Karpas-422 (cell line): Measurements from ENCODE around the gene MAMDC2. TPM values are rescaled to one million over a fixed set of nuclear protein-coding genes. Genes with fewer than 3 reads are reported as not detected.

Experiments used
- DNase-seq: peaks from one replicate; pipeline ENCODE4 v3.0.0-alpha.2; 2015
- H2AFZ ChIP-seq: fragments of 200-600 bp; sonication (generic); 2 replicates; pipeline ENCODE4 v1.6.1; 2014; ENCODE audit warnings: antibody characterized with exemption, low read length, mixed read lengths
- H3K27ac ChIP-seq: fragments of 200-600 bp; sonication (generic); 2 replicates; pipeline ENCODE4 v1.5.1; 2014; ENCODE audit warnings: mild to moderate bottlenecking, low read length, moderate library complexity
- H3K27me3 ChIP-seq: fragments of 200-600 bp; sonication (generic); 2 replicates; pipeline ENCODE4 v1.6.1; 2014; ENCODE audit warnings: low read length, mixed read lengths
- H3K36me3 ChIP-seq: fragments of 200-600 bp; sonication (generic); 2 replicates; pipeline ENCODE4 v1.6.1; 2014; ENCODE audit warnings: low read length, mixed read lengths; ENCODE audit not compliant: insufficient read depth
- H3K4me1 ChIP-seq: fragments of 200-600 bp; sonication (generic); 2 replicates; pipeline ENCODE4 v1.6.1; 2014; ENCODE audit warnings: mild to moderate bottlenecking, low read length, mixed read lengths
- H3K4me2 ChIP-seq: fragments of 200-600 bp; sonication (generic); 2 replicates; pipeline ENCODE4 v1.6.1; 2014; ENCODE audit warnings: low read length, low read depth, mild to moderate bottlenecking; ENCODE audit not compliant: poor library complexity, severe bottlenecking
- H3K4me3 ChIP-seq: fragments of 200-600 bp; sonication (generic); 2 replicates; pipeline ENCODE4 v1.5.1; 2014; ENCODE audit warnings: mild to moderate bottlenecking, antibody characterized with exemption, low read length, mixed read lengths
- H3K79me2 ChIP-seq: fragments of 200-600 bp; sonication (generic); 2 replicates; pipeline ENCODE4 v1.6.1; 2014; ENCODE audit warnings: mild to moderate bottlenecking, low read length, mixed read lengths
- H3K9ac ChIP-seq: fragments of 200-600 bp; sonication (generic); 2 replicates; pipeline ENCODE4 v1.6.0; 2014; ENCODE audit warnings: low read length
- H3K9me2 ChIP-seq: fragments of 200-600 bp; sonication (generic), shearing (Covaris generic); replicated peaks from 2 replicates; pipeline ENCODE4 v1.6.0; 2014; ENCODE audit warnings: mild to moderate bottlenecking, low read length, moderate library complexity; ENCODE audit not compliant: insufficient read depth
- H3K9me3 ChIP-seq: fragments of 300-700, 200-600 bp; sonication (generic); 2 replicates; pipeline ENCODE4 v1.6.1; 2014; ENCODE audit warnings: low read length, mixed read lengths
- H4K20me1 ChIP-seq: fragments of 200-600 bp; sonication (generic); 2 replicates; pipeline ENCODE4 v1.6.1; 2014; ENCODE audit warnings: mild to moderate bottlenecking, antibody characterized with exemption, low read length, low read depth; ENCODE audit not compliant: insufficient read depth
- total RNA-seq: library from RNA; depleted of rRNA; stranded (reverse); fragments of >200 nt; shearing (Covaris generic); gene quantifications from 2 replicates; pipeline ENCODE4 v1.2.3, GENCODE V29; 2014; ENCODE audit warnings: low replicate concordance; rRNA removed

The MAMDC2 gene
- not detected in 2 replicates for total RNA-seq

GRCh38 chr9:70043689-70044489 lies at the start of gene MAMDC2:
Gene MAMDC2 (plus strand): TSS chr9:70043848. CDS start chr9:70044198, 350 bp downstream.
- Histone ChIP-seq H3K9me2 (no peaks in the 10 kb centered on the region), H3K9ac (no peak within 1 kb of the TSS), H3K9me3 (no peaks in the 10 kb centered on the region), H3K4me2 (no peak within 1 kb of the TSS), H3K27me3 (no peaks in the 10 kb centered on the region), H3K79me2 (no peaks in the 10 kb centered on the region), H3K4me3 (no peak within 1 kb of the TSS), H4K20me1 (no peaks in the 10 kb centered on the region), H2AFZ (no peak within 1 kb of the TSS), H3K4me1 (no peaks in the 10 kb centered on the region), H3K36me3 (no peaks in the 10 kb centered on the region), H3K27ac (no peak within 1 kb of the TSS)
- no peak for DNase-seq

GRCh38 chr9:69995846-69996245 lies 47.8 kb upstream of the MAMDC2 start:
- Histone ChIP-seq H3K27me3 (no peaks in the 10 kb centered on the region), H3K27ac (no peak overlapping the region), H3K79me2 (no peaks in the 10 kb centered on the region), H3K9me2 (no peaks in the 10 kb centered on the region), H4K20me1 (no peaks in the 10 kb centered on the region), H3K4me2 (no peak overlapping the region), H3K36me3 (no peaks in the 10 kb centered on the region), H3K4me1 (no peaks in the 10 kb centered on the region), H3K9me3 (no peaks in the 10 kb centered on the region), H3K9ac (no peak overlapping the region), H2AFZ (no peak overlapping the region), H3K4me3 (no peak overlapping the region)
- no peak for DNase-seq

- Histone ChIP-seq H3K4me1 (no peaks in the 10 kb centered on the region), H3K79me2 (no peaks in the 10 kb centered on the region), H3K4me3 (no peak overlapping the region), H3K9ac (no peak overlapping the region), H3K9me2 (no peaks in the 10 kb centered on the region), H4K20me1 (no peaks in the 10 kb centered on the region), H3K27me3 (no peaks in the 10 kb centered on the region), H3K4me2 (no peak overlapping the region), H2AFZ (no peak overlapping the region), H3K27ac (no peak overlapping the region), H3K36me3 (no peaks in the 10 kb centered on the region), H3K9me3 (no peaks in the 10 kb centered on the region)
- no peak for DNase-seq
Observed at GRCh38 chr9:69996967-69997366, 46.7 kb upstream of the MAMDC2 start.

GRCh38 chr9:69997524-69997923 lies 46.1 kb upstream of the MAMDC2 start:
- no peaks in the 10 kb centered on the region for H3K4me1 ChIP-seq
- H3K79me2 ChIP-seq, result no peaks in the 10 kb centered on the region
- no peaks in the 10 kb centered on the region for H3K9me3 ChIP-seq
- H3K36me3 ChIP-seq, result no peaks in the 10 kb centered on the region
- H3K9me2 ChIP-seq, result no peaks in the 10 kb centered on the region
- H3K9ac ChIP-seq, result no peak overlapping the region
- H3K27me3 ChIP-seq, result no peaks in the 10 kb centered on the region
- H2AFZ ChIP-seq, result no peak overlapping the region
- no peak overlapping the region for H3K4me2 ChIP-seq
- DNase-seq, result no peak
- H3K27ac ChIP-seq, result no peak overlapping the region
- H3K4me3 ChIP-seq, result no peak overlapping the region
- H4K20me1 ChIP-seq, result no peaks in the 10 kb centered on the region

GRCh38 chr9:69999315-69999714 lies 44.3 kb upstream of the MAMDC2 start:
- no peak for DNase-seq
- no peaks in the 10 kb centered on the region for H3K27me3 ChIP-seq
- no peaks in the 10 kb centered on the region for H3K4me1 ChIP-seq
- no peaks in the 10 kb centered on the region for H3K9me3 ChIP-seq
- no peak overlapping the region for H3K4me2 ChIP-seq
- H3K4me3 ChIP-seq, result no peak overlapping the region
- no peak overlapping the region for H2AFZ ChIP-seq
- H3K9me2 ChIP-seq, result no peaks in the 10 kb centered on the region
- no peaks in the 10 kb centered on the region for H3K36me3 ChIP-seq
- no peak overlapping the region for H3K9ac ChIP-seq
- H3K27ac ChIP-seq, result no peak overlapping the region
- H4K20me1 ChIP-seq, result no peaks in the 10 kb centered on the region
- no peaks in the 10 kb centered on the region for H3K79me2 ChIP-seq

GRCh38 chr9:70000469-70000868 lies 43.2 kb upstream of the MAMDC2 start:
- Histone ChIP-seq H2AFZ (no peak overlapping the region), H3K4me3 (no peak overlapping the region), H3K9me3 (no peaks in the 10 kb centered on the region), H3K27me3 (no peaks in the 10 kb centered on the region), H3K27ac (no peak overlapping the region), H3K9me2 (no peaks in the 10 kb centered on the region), H3K79me2 (no peaks in the 10 kb centered on the region), H4K20me1 (no peaks in the 10 kb centered on the region), H3K36me3 (no peaks in the 10 kb centered on the region), H3K4me1 (no peaks in the 10 kb centered on the region), H3K4me2 (no peak overlapping the region), H3K9ac (no peak overlapping the region)
- no peak for DNase-seq

GRCh38 chr9:70003901-70004714 lies 39.5 kb upstream of the MAMDC2 start:
- DNase-seq, result no peak
- no peak overlapping the region for H3K4me3 ChIP-seq
- H3K27ac ChIP-seq, result no peak overlapping the region
- no peaks in the 10 kb centered on the region for H3K36me3 ChIP-seq
- H3K9me3 ChIP-seq, result no peaks in the 10 kb centered on the region
- no peaks in the 10 kb centered on the region for H3K27me3 ChIP-seq
- H3K9ac ChIP-seq, result no peak overlapping the region
- no peaks in the 10 kb centered on the region for H4K20me1 ChIP-seq
- no peak overlapping the region for H2AFZ ChIP-seq
- H3K9me2 ChIP-seq, result no peaks in the 10 kb centered on the region
- H3K79me2 ChIP-seq, result no peaks in the 10 kb centered on the region
- H3K4me2 ChIP-seq, result no peak overlapping the region
- H3K4me1 ChIP-seq, result no peaks in the 10 kb centered on the region

- H3K9me2 ChIP-seq, result no peaks in the 10 kb centered on the region
- no peaks in the 10 kb centered on the region for H4K20me1 ChIP-seq
- H3K9ac ChIP-seq, result no peak overlapping the region
- no peak overlapping the region for H3K4me2 ChIP-seq
- no peak overlapping the region for H3K4me3 ChIP-seq
- H3K79me2 ChIP-seq, result no peaks in the 10 kb centered on the region
- H3K27me3 ChIP-seq, result no peaks in the 10 kb centered on the region
- no peak overlapping the region for H2AFZ ChIP-seq
- H3K9me3 ChIP-seq, result no peaks in the 10 kb centered on the region
- no peak for DNase-seq
- no peaks in the 10 kb centered on the region for H3K36me3 ChIP-seq
- H3K27ac ChIP-seq, result no peak overlapping the region
- H3K4me1 ChIP-seq, result no peaks in the 10 kb centered on the region
Observed at GRCh38 chr9:70006306-70006705, 37.3 kb upstream of the MAMDC2 start.
